GM12878 (cell line): ENCODE measurements around the gene MATN1. TPM values are rescaled to one million over a fixed set of nuclear protein-coding genes. Genes with fewer than 3 reads are reported as not detected.

ENCODE experiments used
- BACH1 ChIP-seq: fragments of 450-650 bp; IDR thresholded peaks from 2 replicates; pipeline ENCODE4 v1.6.1; 2017; ENCODE audit warnings: mild to moderate bottlenecking, borderline replicate concordance
- CBX3 ChIP-seq: fragments of 200-600 bp; sonication (generic); IDR thresholded peaks from 2 replicates; pipeline ENCODE4 v1.6.1; 2016; ENCODE audit warnings: low read depth, borderline replicate concordance
- CEBPZ ChIP-seq: fragments of 150-350 bp; IDR thresholded peaks from 2 replicates; pipeline ENCODE4 v1.6.1; 2016; ENCODE audit warnings: low read depth, low read length
- CHD1 ChIP-seq: IDR thresholded peaks from 2 replicates; pipeline ENCODE4 v1.6.1; 2012; ENCODE audit warnings: low read depth, low read length, improper control_type of control experiment
- GABPA ChIP-seq: IDR thresholded peaks from 2 replicates; pipeline ENCODE4 v1.6.1; 2014; ENCODE audit warnings: antibody characterized with exemption, low read depth, mild to moderate bottlenecking, inconsistent platforms
- KAT2A ChIP-seq: conservative IDR thresholded peaks from 2 replicates; pipeline ENCODE4 v1.6.1; 2011; ENCODE audit warnings: low read depth, low read length; ENCODE audit not compliant: control insufficient read depth
- KDM1A ChIP-seq: fragments of 200-600 bp; sonication (generic); IDR thresholded peaks from 2 replicates; pipeline ENCODE4 v1.6.1; 2016; ENCODE audit warnings: borderline replicate concordance
- LARP7 ChIP-seq: fragments of 450-650 bp; IDR thresholded peaks from 2 replicates; pipeline ENCODE4 v1.6.1; 2017; ENCODE audit warnings: mild to moderate bottlenecking
- NFYA ChIP-seq: IDR thresholded peaks from 2 replicates; pipeline ENCODE4 v1.6.1; 2011; ENCODE audit warnings: low read depth, mild to moderate bottlenecking, low read length, improper control_type of control experiment, borderline replicate concordance
- NRF1 ChIP-seq: conservative IDR thresholded peaks from 2 replicates; pipeline ENCODE4 v1.6.1; 2011; ENCODE audit warnings: mild to moderate bottlenecking, low read depth, low read length, improper control_type of control experiment
- POLR2A ChIP-seq: IDR thresholded peaks from 2 replicates; pipeline ENCODE4 v1.6.1; 2011; ENCODE audit warnings: low read depth, mild to moderate bottlenecking, low read length
- RAD51 ChIP-seq: fragments of 450-650 bp; IDR thresholded peaks from 2 replicates; pipeline ENCODE4 v1.6.1; 2016; ENCODE audit warnings: moderate library complexity, mild to moderate bottlenecking, inconsistent platforms
- RBBP5 ChIP-seq: fragments of 200-600 bp; sonication (generic); conservative IDR thresholded peaks from 2 replicates; pipeline ENCODE4 v1.6.1; 2016
- REST ChIP-seq: IDR thresholded peaks from 2 replicates; pipeline ENCODE4 v1.6.1; 2012; ENCODE audit warnings: mild to moderate bottlenecking, low read depth, low read length
- SKIL ChIP-seq: fragments of 450-650 bp; IDR thresholded peaks from 2 replicates; pipeline ENCODE4 v1.6.1; 2017; ENCODE audit warnings: mild to moderate bottlenecking, low read depth, inconsistent platforms; ENCODE audit not compliant: poor library complexity, severe bottlenecking
- SPI1 ChIP-seq: IDR thresholded peaks from 2 replicates; pipeline ENCODE4 v1.6.1; 2011; ENCODE audit warnings: low read depth, mild to moderate bottlenecking, low read length, moderate library complexity, borderline replicate concordance; ENCODE audit not compliant: insufficient read depth
- SREBF1 ChIP-seq: IDR thresholded peaks from 2 replicates; pipeline ENCODE4 v1.6.1; 2012; ENCODE audit warnings: mild to moderate bottlenecking, low read length
- SRF ChIP-seq, 2 experiments: IDR thresholded peaks; 2 replicates each; pipeline ENCODE4 v1.6.1; 2011; ENCODE audit warnings: low read depth in 2 of 2, low read length in 2 of 2, mild to moderate bottlenecking in 1 of 2, moderate library complexity in 1 of 2
- ZNF217 ChIP-seq: fragments of 450-650 bp; IDR thresholded peaks from 2 replicates; pipeline ENCODE4 v1.6.1; 2017; ENCODE audit warnings: antibody characterized with exemption, mild to moderate bottlenecking
- polyA plus RNA-seq, 11 experiments: library from polyadenylated mRNA; depleted of rRNA in 4 of 11; unstranded in 6 of 11; stranded (reverse) in 5 of 11; fragments of >200 nt; fragmentation: Nextera tagmentation in 4 of 11; fragmentation: Illumina TruSeq in 1 of 11; extraction: Ambion mirVana in 4 of 11; extraction: Trizol in 1 of 11; gene quantifications; 1 replicate in 1 of 11; 2 replicates in 10 of 11; pipeline versions ENCODE4 v1.2.1 to v1.2.3, GENCODE V29; 2011 to 2016; ENCODE audit warnings: inconsistent platforms in 2 of 11, missing spikeins in 2 of 11, low read depth in 1 of 11
- total RNA-seq, 4 experiments: library from RNA; depleted of rRNA in 3 of 4; stranded (reverse); fragments of >200 nt in 3 of 4; fragmentation: Illumina TruSeq in 1 of 4; extraction: Trizol in 1 of 4; gene quantifications; 2 replicates each; pipeline versions ENCODE4 v1.2.1 to v1.2.3, GENCODE V29; 2013 to 2021

The MATN1 gene
- total and polyA plus RNA-seq, 10 of the 15 experiments (the other 5 are each of a cell fraction or from before 2014, with no cell fraction given) = 0.04 to 0.50 (median 0.10) TPM; not detected in 1

GRCh38 chr1:30728832-30729638 lies 5.7 kb upstream of the MATN1 start (continued):
- TF ChIP-seq NFYA (no peak), GABPA (no peak), RBBP5 (no peak), KAT2A (no peak), SREBF1 (no peak), POLR2A (no peak), BACH1 (no peak), CBX3 (no peak), SKIL (no peak), CEBPZ (no peak), CHD1 (no peak), RAD51 (peak; percentile 82), KDM1A (no peak), LARP7 (no peak), SPI1 (no peak), NRF1 (no peak), SRF (IDR thresholded peaks at IDR 0.05; ENCODE audit: low read depth in 2 of 2, low read length in 2 of 2) (no peak), ZNF217 (no peak), REST (no peak)
